Measurements from ENCODE around the gene RNGTT. TPM values are rescaled to one million over a fixed set of nuclear protein-coding genes. Genes with fewer than 3 reads are reported as not detected.

Gene RNGTT
- total and polyA plus RNA-seq, 10 of the 15 experiments (the other 5 are each of a cell fraction or from before 2014, with no cell fraction given) = 7.7 to 30.4 (median 22.2) TPM

DNA sequence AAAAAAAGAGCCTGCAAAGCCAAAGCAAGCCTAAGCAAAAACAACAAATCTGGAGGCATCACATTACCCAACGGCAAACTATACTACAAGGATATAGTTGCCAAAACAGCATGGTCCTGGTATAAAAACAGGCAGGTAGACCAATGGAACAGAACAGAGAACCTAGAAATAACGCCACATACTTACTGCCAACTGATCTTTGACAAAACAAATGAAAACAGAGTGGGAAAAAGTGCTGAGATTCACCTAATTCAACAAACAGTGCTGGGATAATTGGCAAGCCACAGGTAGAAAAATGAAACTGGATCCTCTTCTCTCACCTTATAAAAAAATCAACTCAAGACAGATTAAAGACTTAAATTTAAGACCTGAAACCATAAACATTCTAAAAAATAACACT is 291.8 kb downstream of the RNGTT start:
- no peak for DNase-seq (ENCODE audit: low read depth, low spot score)
- POLR2A ChIA-PET = no interaction called here
- intact Hi-C loops (cut with micrococcal nuclease; ENCODE audit: unreplicated experiment) (no loop called here), in situ Hi-C loops (cut with MboI) (no loop called here)
- no peaks in the 10 kb centered on the region for H3K79me2 ChIP-seq (ENCODE audit: control insufficient read depth, insufficient read depth, low read length)
- 70% methylated on average over 2 of the region's 2 CpGs for WGBS (ENCODE audit: insufficient coverage, insufficient replicate concordance, low lambda C conversion rate, missing lambda C conversion rate)
- no TSS peak for BruUV-seq (replicated peaks)
- H3K9me3 ChIP-seq (replicated peaks; ENCODE audit: control insufficient read depth, insufficient read depth, low read length) = peaks cover 42% of the 10 kb centered on the region
- no peak overlapping the region for H3K27ac ChIP-seq (ENCODE audit: control insufficient read depth, insufficient read depth)
- no peak for FAIRE-seq
- peaks cover under 1 to 2% of the 10 kb centered on the region in 2 experiments; a peak in 2 of 4 replicates for H3K36me3 ChIP-seq (ENCODE audit: control insufficient read depth in 2 of 2, insufficient read depth in 2 of 2, low read length in 1 of 2)
- no peak for ATAC-seq
- no peak overlapping the region for H3K9ac ChIP-seq (ENCODE audit: control insufficient read depth, insufficient read depth, low read length)
- SMC1A ChIA-PET (ENCODE audit: uncharacterized antibody, unreplicated experiment) = interaction anchor here (0.7 to 1.8 kb wide), 3 partner anchors 30 to 91 kb away, joined by 3 to 5 read pairs (median 3); no protein-coding TSS in a partner anchor
- CTCF ChIA-PET = interaction anchor here (0.9 kb wide), 1 partner anchor 32 kb away, joined by 3 read pairs; no protein-coding TSS in a partner anchor
- no peak overlapping the region for H3K4me2 ChIP-seq (ENCODE audit: control insufficient read depth, insufficient read depth)
- no peaks in the 10 kb centered on the region for H3K4me1 ChIP-seq (ENCODE audit: control insufficient read depth, insufficient read depth, low read length)
- no peak overlapping the region for H3K4me3 ChIP-seq
- H3K27me3 ChIP-seq (replicated peaks in 1 of 2; ENCODE audit: control insufficient read depth in 2 of 2, insufficient read depth in 2 of 2, low read length in 1 of 2) = no peaks in the 10 kb centered on the region
- H4K20me1 ChIP-seq (ENCODE audit: control insufficient read depth, insufficient read depth) = no peaks in the 10 kb centered on the region
- RAD21 ChIA-PET (ENCODE audit: unreplicated experiment) = no interaction called here
- no peak overlapping the region for H2AFZ ChIP-seq (ENCODE audit: control insufficient read depth, low read depth, low read length)
- TF ChIP-seq EZH2 (IDR thresholded peaks at IDR 0.05; ENCODE audit: borderline replicate concordance, control insufficient read depth, low read depth, low read length) (no peak), HDGF (IDR thresholded peaks at IDR 0.05) (no peak), POLR2AphosphoS2 (IDR thresholded peaks at IDR 0.05; ENCODE audit: low read depth, low read length) (no peak), HDAC6 (IDR thresholded peaks at IDR 0.05; ENCODE audit: unreplicated experiment) (no peak), NFYA (IDR thresholded peaks at IDR 0.05; ENCODE audit: borderline replicate concordance, low read depth, low read length) (no peak), SMC3 (IDR thresholded peaks at IDR 0.05; ENCODE audit: borderline replicate concordance, low read length) (no peak), KLF5 (IDR thresholded peaks at IDR 0.05; ENCODE audit: partially characterized antibody) (no peak), MEF2A (IDR thresholded peaks at IDR 0.05; ENCODE audit: insufficient read depth, low read depth, low read length) (no peak), TCF7 (IDR thresholded peaks at IDR 0.05; ENCODE audit: borderline replicate concordance) (no peak), RBBP5 (conservative IDR thresholded peaks at IDR 0.05) (no peak), ZZZ3 (IDR thresholded peaks at IDR 0.05; ENCODE audit: control insufficient read depth, insufficient read length, low read depth) (no peak), HDAC2 (IDR thresholded peaks at IDR 0.05) (no peak), TBL1XR1 (IDR thresholded peaks at IDR 0.05; ENCODE audit: low read depth, low read length) (no peak)
- TF ChIP-seq, protein P1, sequence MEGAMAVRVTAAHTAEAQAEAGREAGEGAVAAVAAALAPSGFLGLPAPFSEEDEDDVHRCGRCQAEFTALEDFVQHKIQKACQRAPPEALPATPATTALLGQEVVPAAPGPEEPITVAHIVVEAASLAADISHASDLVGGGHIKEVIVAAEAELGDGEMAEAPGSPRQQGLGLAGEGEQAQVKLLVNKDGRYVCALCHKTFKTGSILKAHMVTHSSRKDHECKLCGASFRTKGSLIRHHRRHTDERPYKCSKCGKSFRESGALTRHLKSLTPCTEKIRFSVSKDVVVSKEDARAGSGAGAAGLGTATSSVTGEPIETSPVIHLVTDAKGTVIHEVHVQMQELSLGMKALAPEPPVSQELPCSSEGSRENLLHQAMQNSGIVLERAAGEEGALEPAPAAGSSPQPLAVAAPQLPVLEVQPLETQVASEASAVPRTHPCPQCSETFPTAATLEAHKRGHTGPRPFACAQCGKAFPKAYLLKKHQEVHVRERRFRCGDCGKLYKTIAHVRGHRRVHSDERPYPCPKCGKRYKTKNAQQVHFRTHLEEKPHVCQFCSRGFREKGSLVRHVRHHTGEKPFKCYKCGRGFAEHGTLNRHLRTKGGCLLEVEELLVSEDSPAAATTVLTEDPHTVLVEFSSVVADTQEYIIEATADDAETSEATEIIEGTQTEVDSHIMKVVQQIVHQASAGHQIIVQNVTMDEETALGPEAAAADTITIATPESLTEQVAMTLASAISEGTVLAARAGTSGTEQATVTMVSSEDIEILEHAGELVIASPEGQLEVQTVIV (IDR thresholded peaks at IDR 0.05; ENCODE audit: borderline replicate concordance, partially characterized antibody) = no peak
- TF ChIP-seq, protein P2, sequence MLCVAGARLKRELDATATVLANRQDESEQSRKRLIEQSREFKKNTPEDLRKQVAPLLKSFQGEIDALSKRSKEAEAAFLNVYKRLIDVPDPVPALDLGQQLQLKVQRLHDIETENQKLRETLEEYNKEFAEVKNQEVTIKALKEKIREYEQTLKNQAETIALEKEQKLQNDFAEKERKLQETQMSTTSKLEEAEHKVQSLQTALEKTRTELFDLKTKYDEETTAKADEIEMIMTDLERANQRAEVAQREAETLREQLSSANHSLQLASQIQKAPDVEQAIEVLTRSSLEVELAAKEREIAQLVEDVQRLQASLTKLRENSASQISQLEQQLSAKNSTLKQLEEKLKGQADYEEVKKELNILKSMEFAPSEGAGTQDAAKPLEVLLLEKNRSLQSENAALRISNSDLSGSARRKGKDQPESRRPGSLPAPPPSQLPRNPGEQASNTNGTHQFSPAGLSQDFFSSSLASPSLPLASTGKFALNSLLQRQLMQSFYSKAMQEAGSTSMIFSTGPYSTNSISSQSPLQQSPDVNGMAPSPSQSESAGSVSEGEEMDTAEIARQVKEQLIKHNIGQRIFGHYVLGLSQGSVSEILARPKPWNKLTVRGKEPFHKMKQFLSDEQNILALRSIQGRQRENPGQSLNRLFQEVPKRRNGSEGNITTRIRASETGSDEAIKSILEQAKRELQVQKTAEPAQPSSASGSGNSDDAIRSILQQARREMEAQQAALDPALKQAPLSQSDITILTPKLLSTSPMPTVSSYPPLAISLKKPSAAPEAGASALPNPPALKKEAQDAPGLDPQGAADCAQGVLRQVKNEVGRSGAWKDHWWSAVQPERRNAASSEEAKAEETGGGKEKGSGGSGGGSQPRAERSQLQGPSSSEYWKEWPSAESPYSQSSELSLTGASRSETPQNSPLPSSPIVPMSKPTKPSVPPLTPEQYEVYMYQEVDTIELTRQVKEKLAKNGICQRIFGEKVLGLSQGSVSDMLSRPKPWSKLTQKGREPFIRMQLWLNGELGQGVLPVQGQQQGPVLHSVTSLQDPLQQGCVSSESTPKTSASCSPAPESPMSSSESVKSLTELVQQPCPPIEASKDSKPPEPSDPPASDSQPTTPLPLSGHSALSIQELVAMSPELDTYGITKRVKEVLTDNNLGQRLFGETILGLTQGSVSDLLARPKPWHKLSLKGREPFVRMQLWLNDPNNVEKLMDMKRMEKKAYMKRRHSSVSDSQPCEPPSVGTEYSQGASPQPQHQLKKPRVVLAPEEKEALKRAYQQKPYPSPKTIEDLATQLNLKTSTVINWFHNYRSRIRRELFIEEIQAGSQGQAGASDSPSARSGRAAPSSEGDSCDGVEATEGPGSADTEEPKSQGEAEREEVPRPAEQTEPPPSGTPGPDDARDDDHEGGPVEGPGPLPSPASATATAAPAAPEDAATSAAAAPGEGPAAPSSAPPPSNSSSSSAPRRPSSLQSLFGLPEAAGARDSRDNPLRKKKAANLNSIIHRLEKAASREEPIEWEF (IDR thresholded peaks at IDR 0.05; ENCODE audit: insufficient replicate concordance, low read depth, low read length) = no peak
